ENCODE measurements around the gene KCNQ1. TPM values are rescaled to one million over a fixed set of nuclear protein-coding genes. Genes with fewer than 3 reads are reported as not detected.

Gene KCNQ1
- polyA plus RNA-seq, 1 experiment = not detected

GRCh38 chr11:2795491-2795991, 350.7 kb downstream of the KCNQ1 start:
- CTCF ChIA-PET = no interaction called here
- no peak for TF ChIP-seq CTCF (IDR thresholded peaks at IDR 0.05; ENCODE audit: low read depth, low read length)
- POLR2A ChIA-PET = no interaction called here
- H3K9me3 ChIP-seq (ENCODE audit: control insufficient read depth, insufficient read depth, low read length) = peaks cover 24% of the 10 kb centered on the region
- H3K4me3 ChIP-seq (ENCODE audit: low read depth, low read length) = no peak overlapping the region
- DNase-seq (ENCODE audit: low read depth, low spot score) = no peak
- H3K27me3 ChIP-seq (ENCODE audit: control insufficient read depth, insufficient read depth, low read length) = peaks cover 46% of the 10 kb centered on the region
- no peak overlapping the region for H3K27ac ChIP-seq (ENCODE audit: low read depth, low read length)

GRCh38 chr11:2796091-2796490, 351.3 kb downstream of the KCNQ1 start:
- POLR2A ChIA-PET = no interaction called here
- H3K9me3 ChIP-seq (ENCODE audit: control insufficient read depth, insufficient read depth, low read length) = peaks cover 22% of the 10 kb centered on the region
- H3K4me3 ChIP-seq (ENCODE audit: low read depth, low read length) = no peak overlapping the region
- no peak overlapping the region for H3K27ac ChIP-seq (ENCODE audit: low read depth, low read length)
- peaks cover 44% of the 10 kb centered on the region for H3K27me3 ChIP-seq (ENCODE audit: control insufficient read depth, insufficient read depth, low read length)
- CTCF ChIA-PET = no interaction called here
- no peak for DNase-seq (ENCODE audit: low read depth, low spot score)
- no peak for TF ChIP-seq CTCF (IDR thresholded peaks at IDR 0.05; ENCODE audit: low read depth, low read length)

GRCh38 chr11:2796508-2797113, 351.8 kb downstream of the KCNQ1 start:
- no peak for TF ChIP-seq CTCF (IDR thresholded peaks at IDR 0.05; ENCODE audit: low read depth, low read length)
- Histone ChIP-seq H3K27me3 (ENCODE audit: control insufficient read depth, insufficient read depth, low read length) (peaks cover 43% of the 10 kb centered on the region), H3K4me3 (ENCODE audit: low read depth, low read length) (no peak overlapping the region), H3K9me3 (ENCODE audit: control insufficient read depth, insufficient read depth, low read length) (peaks cover 22% of the 10 kb centered on the region), H3K27ac (ENCODE audit: low read depth, low read length) (no peak overlapping the region)
- ChIA-PET CTCF (no interaction called here), POLR2A (no interaction called here)
- no peak for DNase-seq (ENCODE audit: low read depth, low spot score)

DNA sequence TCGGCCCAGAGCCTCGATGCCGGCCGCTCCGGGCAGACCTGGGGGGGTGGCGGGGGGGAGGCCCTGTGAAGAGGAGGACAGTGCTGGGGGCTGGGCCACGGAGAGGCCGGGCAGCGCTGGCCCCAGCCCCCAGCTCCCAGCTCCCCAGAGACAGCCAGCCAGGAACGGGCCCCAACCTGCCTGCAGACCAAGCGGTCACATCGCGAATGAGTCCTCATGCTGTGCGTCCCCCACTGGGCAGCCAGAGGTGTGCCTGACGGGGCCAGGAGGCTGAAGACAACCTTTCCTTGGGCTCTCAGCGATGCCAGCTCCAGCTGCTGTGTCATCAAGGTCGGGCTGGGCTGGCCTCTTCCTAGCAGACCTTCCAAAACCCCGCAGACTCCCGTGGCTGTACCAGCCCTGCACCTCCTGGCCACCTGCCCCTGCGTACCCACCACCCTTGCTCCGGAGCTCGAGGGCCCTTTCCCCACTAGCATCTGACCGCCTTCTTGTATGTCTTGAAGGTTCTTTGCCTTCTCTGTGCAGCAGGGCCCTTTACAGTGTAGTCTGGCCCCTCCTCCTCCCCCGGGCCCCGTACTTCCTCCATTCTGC, 352.4 kb downstream of the KCNQ1 start:
- POLR2A ChIA-PET = no interaction called here
- no peak overlapping the region for H3K27ac ChIP-seq (ENCODE audit: low read depth, low read length)
- no peak overlapping the region for H3K4me3 ChIP-seq (ENCODE audit: low read depth, low read length)
- peaks cover 22% of the 10 kb centered on the region for H3K9me3 ChIP-seq (ENCODE audit: control insufficient read depth, insufficient read depth, low read length)
- H3K27me3 ChIP-seq (ENCODE audit: control insufficient read depth, insufficient read depth, low read length) = peaks cover 40% of the 10 kb centered on the region
- TF ChIP-seq CTCF (IDR thresholded peaks at IDR 0.05; ENCODE audit: low read depth, low read length) = no peak
- CTCF ChIA-PET = no interaction called here
- no peak for DNase-seq (ENCODE audit: low read depth, low spot score)

DNA sequence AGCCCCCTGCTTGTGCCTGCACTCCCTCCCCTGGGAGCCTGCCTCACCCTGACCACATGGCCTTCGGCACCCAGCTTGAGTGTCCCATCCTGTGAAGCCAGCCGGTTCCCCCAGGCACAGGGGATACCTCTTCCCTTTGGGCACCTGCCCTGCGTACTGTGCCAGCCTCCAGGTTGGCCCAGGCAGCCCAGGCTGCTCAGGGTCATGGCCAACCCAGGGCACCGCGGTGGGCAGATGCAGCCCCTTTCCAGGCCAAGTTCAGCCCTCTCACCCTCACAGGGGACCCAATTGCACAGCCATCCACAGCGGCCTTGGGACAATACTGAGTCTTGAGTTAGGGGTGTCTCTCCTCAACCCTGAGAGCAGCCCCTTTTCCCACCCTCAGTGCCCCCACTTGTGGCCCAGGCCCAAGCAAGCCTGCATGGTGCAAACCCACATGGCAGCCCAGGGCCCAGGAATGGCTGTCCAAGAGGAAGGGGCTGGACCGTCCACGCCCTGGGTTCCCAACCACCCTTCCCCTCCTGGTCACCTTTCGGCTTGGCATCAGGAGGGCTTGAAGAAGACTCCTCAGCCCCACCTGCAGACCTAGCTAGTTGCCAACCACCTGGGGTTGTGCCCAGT, 353.0 kb downstream of the KCNQ1 start:
- DNase-seq (ENCODE audit: low read depth, low spot score) = no peak
- Histone ChIP-seq H3K27ac (ENCODE audit: low read depth, low read length) (no peak overlapping the region), H3K27me3 (ENCODE audit: control insufficient read depth, insufficient read depth, low read length) (peaks cover 36% of the 10 kb centered on the region), H3K9me3 (ENCODE audit: control insufficient read depth, insufficient read depth, low read length) (peaks cover 22% of the 10 kb centered on the region), H3K4me3 (ENCODE audit: low read depth, low read length) (no peak overlapping the region)
- ChIA-PET POLR2A (no interaction called here), CTCF (no interaction called here)
- TF ChIP-seq CTCF (IDR thresholded peaks at IDR 0.05; ENCODE audit: low read depth, low read length) = no peak

All from AG04450 (cell line).